Cardiac muscle cell (in vitro differentiated cells and primary cell): ENCODE results near the gene HNRNPUL1. TPM values are rescaled to one million over a fixed set of nuclear protein-coding genes. Genes with fewer than 3 reads are reported as not detected.

Experiments
- DNase-seq, 2 donors: peaks; one replicate each; pipeline versions ENCODE4 v3.0.0 to v3.0.0-alpha.2; 2010 to 2017; ENCODE audit warnings: low read depth in 1 of 2, low spot score in 1 of 2
- H3K27ac ChIP-seq: fragments of 200-600 bp; sonication (generic); 2 replicates; pipeline ENCODE4 v1.5.1; 2016
- H3K27me3 ChIP-seq: fragments of 200-600 bp; sonication (generic); 2 replicates; pipeline ENCODE4 v1.6.0; 2016; ENCODE audit warnings: control low read depth
- H3K36me3 ChIP-seq: fragments of 200-600 bp; sonication (generic); 2 replicates; pipeline ENCODE4 v1.5.1; 2016; ENCODE audit warnings: control low read depth
- H3K4me1 ChIP-seq: fragments of 200-600 bp; sonication (generic); 2 replicates; pipeline ENCODE4 v1.8.1; 2017; ENCODE audit warnings: low read depth, mild to moderate bottlenecking, mixed run types
- H3K4me3 ChIP-seq: fragments of 200-600 bp; sonication (generic); 2 replicates; pipeline ENCODE4 v1.5.1; 2016; ENCODE audit warnings: mild to moderate bottlenecking
- H3K9me3 ChIP-seq: fragments of 200-600 bp; sonication (generic); 2 replicates; pipeline ENCODE4 v1.5.1; 2017; ENCODE audit warnings: low read depth, mild to moderate bottlenecking, control low read depth
- CTCF ChIP-seq: IDR thresholded peaks from 2 replicates; pipeline ENCODE4 v1.5.1; 2012; ENCODE audit warnings: low read depth, mild to moderate bottlenecking, low read length
- polyA plus RNA-seq: library from polyadenylated mRNA; unstranded; fragments of >200 nt; fragmentation: Nextera tagmentation; extraction: Ambion mirVana; gene quantifications from 2 replicates; pipeline ENCODE4 v1.2.1, GENCODE V29; 2016
- total RNA-seq: library from RNA; depleted of rRNA; stranded (reverse); fragments of >200 nt; gene quantifications from 2 replicates; pipeline ENCODE4 v1.2.3, GENCODE V29; 2016

Gene HNRNPUL1
- total and polyA plus RNA-seq, 2 experiments from 2014 or later: 148 to 195 TPM

- no peak for DNase-seq
- no peak for TF ChIP-seq CTCF
- no peaks in the 10 kb centered on the region for H3K36me3 ChIP-seq
- H3K27me3 ChIP-seq: no peaks in the 10 kb centered on the region
- no peaks in the 10 kb centered on the region for H3K9me3 ChIP-seq
- H3K4me1 ChIP-seq: peaks cover 7% of the 10 kb centered on the region
- H3K4me3 ChIP-seq: no peak overlapping the region
- no peak overlapping the region for H3K27ac ChIP-seq
Measured at GRCh38 chr19:41220811-41221210, 43.4 kb upstream of the HNRNPUL1 start.

- H3K4me3 ChIP-seq: no peak overlapping the region
- no peak for DNase-seq
Measured at GRCh38 chr19:41221514-41222205, 42.5 kb upstream of the HNRNPUL1 start.

GRCh38 chr19:41222240-41222639, 41.9 kb upstream of the HNRNPUL1 start:
- TF ChIP-seq CTCF: no peak
- Histone ChIP-seq H3K9me3 (no peaks in the 10 kb centered on the region), H3K36me3 (no peaks in the 10 kb centered on the region), H3K27ac (no peak overlapping the region), H3K4me1 (peaks cover 17% of the 10 kb centered on the region), H3K27me3 (no peaks in the 10 kb centered on the region), H3K4me3 (no peak overlapping the region)
- DNase-seq: no peak

More at GRCh38 chr19:41221514-41222205, 42.5 kb upstream of the HNRNPUL1 start:
- H3K27ac ChIP-seq: no peak overlapping the region
- H3K9me3 ChIP-seq: no peaks in the 10 kb centered on the region
- H3K27me3 ChIP-seq: no peaks in the 10 kb centered on the region
- H3K4me1 ChIP-seq: peaks cover 16% of the 10 kb centered on the region
- no peak for TF ChIP-seq CTCF
- H3K36me3 ChIP-seq: no peaks in the 10 kb centered on the region

GRCh38 chr19:41223431-41224234, 40.5 kb upstream of the HNRNPUL1 start:
- no peak for TF ChIP-seq CTCF
- peaks cover 17% of the 10 kb centered on the region for H3K4me1 ChIP-seq
- H3K27ac ChIP-seq: peak overlapping the region; percentile 39
- DNase-seq: peak; percentile 29 to 44
- H3K27me3 ChIP-seq: no peaks in the 10 kb centered on the region
- H3K36me3 ChIP-seq: no peaks in the 10 kb centered on the region
- H3K9me3 ChIP-seq: no peaks in the 10 kb centered on the region
- no peak overlapping the region for H3K4me3 ChIP-seq

GRCh38 chr19:41224632-41225031, 39.5 kb upstream of the HNRNPUL1 start:
- DNase-seq: no peak
- Histone ChIP-seq H3K27ac (peak overlapping the region; percentile 39), H3K4me3 (no peak overlapping the region), H3K9me3 (no peaks in the 10 kb centered on the region), H3K36me3 (no peaks in the 10 kb centered on the region), H3K27me3 (no peaks in the 10 kb centered on the region), H3K4me1 (peaks cover 17% of the 10 kb centered on the region)
- TF ChIP-seq CTCF: no peak
